Glutamatergic neuron (in vitro differentiated cells): ENCODE results near the gene GRM7. TPM values are rescaled to one million over a fixed set of nuclear protein-coding genes. Genes with fewer than 3 reads are reported as not detected.

Source experiments
- DNase-seq: peaks from one replicate; pipeline ENCODE4 v3.0.0; 2022
- H3K27ac Mint-ChIP-seq: one replicate; pipeline ENCODE4 v1.8.0; 2020; ENCODE audit warnings: mild to moderate bottlenecking, mixed read lengths, inconsistent platforms; ENCODE audit not compliant: unreplicated experiment
- H3K27me3 Mint-ChIP-seq: one replicate; pipeline ENCODE4 v1.8.0; 2020; ENCODE audit warnings: mild to moderate bottlenecking, moderate library complexity, mixed read lengths, inconsistent platforms; ENCODE audit not compliant: unreplicated experiment
- H3K36me3 Mint-ChIP-seq: one replicate; pipeline ENCODE4 v1.8.0; 2020; ENCODE audit warnings: mild to moderate bottlenecking, mixed read lengths, inconsistent platforms; ENCODE audit not compliant: unreplicated experiment
- H3K4me1 Mint-ChIP-seq: one replicate; pipeline ENCODE4 v1.8.0; 2020; ENCODE audit warnings: mild to moderate bottlenecking, low read depth, mixed read lengths, inconsistent platforms; ENCODE audit not compliant: unreplicated experiment
- H3K4me3 Mint-ChIP-seq: one replicate; pipeline ENCODE4 v1.8.0; 2020; ENCODE audit warnings: mild to moderate bottlenecking, mixed read lengths, inconsistent platforms; ENCODE audit not compliant: unreplicated experiment
- H3K9me3 Mint-ChIP-seq: one replicate; pipeline ENCODE4 v1.8.0; 2020; ENCODE audit warnings: mild to moderate bottlenecking, moderate library complexity, mixed read lengths, inconsistent platforms; ENCODE audit not compliant: unreplicated experiment
- total RNA-seq: library from RNA; stranded (reverse); fragmentation: NEBNext Ultra II Directional; extraction: Animal tissue kit (Norgen Biotek cat#: 25700); gene quantifications from one replicate; pipeline ENCODE4 v1.2.1, GENCODE V29; 2021; ENCODE audit not compliant: unreplicated experiment
- TF ChIP-seq, protein P1 (sequence below): fragments of 200-600 bp; sonication (generic); IDR thresholded peaks from one replicate; pipeline ENCODE4 v1.5.0; 2021; ENCODE audit not compliant: partially characterized antibody, unreplicated experiment

Gene GRM7
- total RNA-seq, 1 donor from 2014 or later, result 1.4 TPM

DNA sequence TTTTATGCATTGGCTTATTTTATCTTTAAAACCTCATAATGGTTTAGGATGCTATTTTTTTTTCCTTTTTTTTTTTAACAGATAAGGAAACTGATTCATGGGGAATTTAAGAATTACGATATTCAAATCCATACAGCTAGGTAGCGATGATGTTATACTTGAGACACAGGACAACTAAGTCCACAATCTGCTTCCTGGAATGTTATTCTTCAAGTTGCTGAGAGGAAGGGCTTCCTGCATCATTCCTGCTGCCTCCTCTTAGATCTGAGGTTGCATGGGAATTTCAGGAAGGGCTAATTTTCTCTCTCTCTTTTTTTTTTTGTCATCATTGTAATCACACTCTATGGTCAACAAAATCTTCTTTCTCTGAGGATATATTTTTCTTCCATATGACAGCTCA lies 595.5 kb downstream of the GRM7 start:
- Mint-ChIP-seq H3K36me3 (no peaks in the 10 kb centered on the region), H3K9me3 (no peaks in the 10 kb centered on the region), H3K4me1 (no peaks in the 10 kb centered on the region), H3K27ac (no peak overlapping the region), H3K27me3 (no peaks in the 10 kb centered on the region), H3K4me3 (no peak overlapping the region)
- TF ChIP-seq, protein P1, sequence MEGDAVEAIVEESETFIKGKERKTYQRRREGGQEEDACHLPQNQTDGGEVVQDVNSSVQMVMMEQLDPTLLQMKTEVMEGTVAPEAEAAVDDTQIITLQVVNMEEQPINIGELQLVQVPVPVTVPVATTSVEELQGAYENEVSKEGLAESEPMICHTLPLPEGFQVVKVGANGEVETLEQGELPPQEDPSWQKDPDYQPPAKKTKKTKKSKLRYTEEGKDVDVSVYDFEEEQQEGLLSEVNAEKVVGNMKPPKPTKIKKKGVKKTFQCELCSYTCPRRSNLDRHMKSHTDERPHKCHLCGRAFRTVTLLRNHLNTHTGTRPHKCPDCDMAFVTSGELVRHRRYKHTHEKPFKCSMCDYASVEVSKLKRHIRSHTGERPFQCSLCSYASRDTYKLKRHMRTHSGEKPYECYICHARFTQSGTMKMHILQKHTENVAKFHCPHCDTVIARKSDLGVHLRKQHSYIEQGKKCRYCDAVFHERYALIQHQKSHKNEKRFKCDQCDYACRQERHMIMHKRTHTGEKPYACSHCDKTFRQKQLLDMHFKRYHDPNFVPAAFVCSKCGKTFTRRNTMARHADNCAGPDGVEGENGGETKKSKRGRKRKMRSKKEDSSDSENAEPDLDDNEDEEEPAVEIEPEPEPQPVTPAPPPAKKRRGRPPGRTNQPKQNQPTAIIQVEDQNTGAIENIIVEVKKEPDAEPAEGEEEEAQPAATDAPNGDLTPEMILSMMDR, result no peak
- no peak for DNase-seq

DNA sequence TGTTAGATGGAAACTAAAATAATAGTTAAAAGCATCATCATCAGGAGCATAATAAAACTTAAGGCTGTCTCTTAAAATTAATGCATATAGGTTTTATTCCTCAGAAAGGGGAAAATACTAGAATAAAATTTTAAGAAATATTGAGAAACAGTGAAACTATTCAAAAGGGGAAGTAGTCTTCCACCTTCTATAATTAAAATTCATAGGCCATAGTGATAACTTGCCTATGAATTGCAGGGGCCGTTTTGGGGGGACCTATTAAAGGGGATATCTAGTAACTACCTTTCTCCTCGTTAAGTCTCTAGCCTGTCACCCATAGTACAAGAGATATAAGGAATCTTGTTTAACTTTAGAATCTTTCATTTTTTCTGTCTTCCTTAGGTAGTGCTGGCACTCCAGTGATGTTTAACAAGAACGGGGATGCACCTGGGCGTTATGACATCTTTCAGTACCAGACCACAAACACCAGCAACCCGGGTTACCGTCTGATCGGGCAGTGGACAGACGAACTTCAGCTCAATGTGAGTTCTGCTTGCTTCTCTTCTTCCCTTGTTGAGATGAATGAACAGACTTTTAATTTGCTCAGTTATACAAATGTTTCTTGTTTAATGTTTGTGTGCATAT lies 600.4 kb downstream of the GRM7 start:
- TF ChIP-seq, protein P1, result no peak
- H3K27me3 Mint-ChIP-seq, result no peaks in the 10 kb centered on the region
- no peak overlapping the region for H3K27ac Mint-ChIP-seq
- H3K9me3 Mint-ChIP-seq, result no peaks in the 10 kb centered on the region
- no peaks in the 10 kb centered on the region for H3K4me1 Mint-ChIP-seq
- no peak for DNase-seq
- H3K4me3 Mint-ChIP-seq, result no peak overlapping the region
- H3K36me3 Mint-ChIP-seq, result no peaks in the 10 kb centered on the region

DNA sequence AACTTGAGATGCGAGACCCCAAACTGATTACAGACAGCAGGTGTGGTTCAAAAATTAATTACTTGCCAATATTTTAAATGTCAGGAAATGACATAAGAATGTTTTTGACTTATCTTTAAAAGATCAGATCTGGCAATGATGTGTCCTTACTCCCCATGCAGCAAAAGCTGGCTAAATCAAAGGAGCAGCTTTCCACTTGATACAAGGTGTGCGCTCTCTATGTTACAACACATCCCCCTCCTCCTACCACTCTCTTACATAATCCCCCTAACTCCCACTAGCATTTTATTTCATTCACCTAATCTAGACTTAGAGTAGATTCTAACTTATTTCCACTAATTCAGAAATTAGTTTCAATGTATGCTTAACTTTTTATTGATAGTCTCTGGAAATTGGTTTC lies 609.0 kb downstream of the GRM7 start:
- H3K9me3 Mint-ChIP-seq, result no peaks in the 10 kb centered on the region
- TF ChIP-seq, protein P1, result no peak
- H3K4me1 Mint-ChIP-seq, result peaks cover 5% of the 10 kb centered on the region
- no peak for DNase-seq
- no peaks in the 10 kb centered on the region for H3K27me3 Mint-ChIP-seq
- H3K27ac Mint-ChIP-seq, result no peak overlapping the region
- no peak overlapping the region for H3K4me3 Mint-ChIP-seq
- H3K36me3 Mint-ChIP-seq, result no peaks in the 10 kb centered on the region

DNA sequence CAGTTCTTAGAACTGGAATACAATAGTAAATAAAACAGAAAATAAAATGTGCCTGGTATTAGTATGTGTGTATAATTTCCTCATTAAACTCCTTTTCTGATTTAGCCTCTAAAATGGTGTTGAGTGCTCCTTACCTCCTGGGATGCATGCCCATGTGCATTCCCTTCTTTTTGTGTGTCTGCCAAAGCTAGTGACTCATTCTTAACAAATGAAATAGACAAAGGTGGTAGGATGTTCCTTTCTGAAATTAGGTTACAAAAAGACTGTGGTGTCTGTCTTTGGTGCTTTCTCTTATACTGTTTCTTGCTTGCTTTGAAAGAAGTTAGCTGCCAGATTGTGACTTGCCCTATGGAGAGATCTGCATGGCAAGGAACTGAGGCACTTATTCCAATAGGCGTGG lies 623.7 kb downstream of the GRM7 start:
- Mint-ChIP-seq H3K9me3 (peaks cover 3% of the 10 kb centered on the region), H3K4me1 (no peaks in the 10 kb centered on the region), H3K27ac (no peak overlapping the region), H3K27me3 (no peaks in the 10 kb centered on the region), H3K36me3 (peaks cover 5% of the 10 kb centered on the region), H3K4me3 (no peak overlapping the region)
- TF ChIP-seq, protein P1, result no peak
- DNase-seq, result no peak

DNA sequence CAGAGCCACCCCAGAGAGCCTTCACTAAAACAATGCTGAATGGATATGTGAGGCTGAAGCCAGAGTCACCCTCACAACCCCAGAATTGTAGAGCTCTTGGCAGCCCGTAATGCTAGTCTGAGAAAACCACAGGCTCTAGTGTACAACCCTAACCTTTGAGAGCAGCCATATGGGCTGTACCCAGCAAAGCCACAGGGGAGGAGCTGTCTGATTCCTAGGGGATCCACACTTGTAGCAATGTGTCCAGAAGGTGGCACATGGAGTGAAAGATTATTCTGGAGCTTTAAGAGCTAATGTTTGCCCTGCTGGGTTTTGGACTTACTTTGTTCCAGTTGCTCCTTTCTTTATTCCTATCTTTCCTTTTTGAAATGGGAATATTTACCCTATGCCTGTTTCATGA lies 626.8 kb downstream of the GRM7 start:
- DNase-seq, result no peak
- Mint-ChIP-seq H3K4me3 (no peak overlapping the region), H3K27ac (no peak overlapping the region), H3K36me3 (peaks cover 5% of the 10 kb centered on the region), H3K4me1 (no peaks in the 10 kb centered on the region), H3K27me3 (no peaks in the 10 kb centered on the region), H3K9me3 (peaks cover 3% of the 10 kb centered on the region)
- TF ChIP-seq, protein P1, result no peak
